Endothelial cell of umbilical vein (primary cell): ENCODE measurements around the gene TPM4. TPM values are rescaled to one million over a fixed set of nuclear protein-coding genes. Genes with fewer than 3 reads are reported as not detected.

Experiments
- BruUV-seq: library from RNA; stranded (reverse); fragments of 400-500 nt; replicated peaks from 2 replicates; lab custom pipeline; 2021; lab: Mats Ljungman, UMichigan
- CTCF ChIA-PET: fragments of 300-600, 350-600 bp; sonication (Branson Sonifier 250); formaldehyde crosslinking; loops from one replicate; lab custom pipeline; 2021; ENCODE audit warnings: antibody characterized with exemption, inconsistent platforms; lab: Charles Lee
- POLR2A ChIA-PET: fragments of 300-600, 350-600 bp; sonication (Branson Sonifier 250); formaldehyde crosslinking; loops from one replicate; lab custom pipeline; 2021; ENCODE audit warnings: antibody characterized with exemption, inconsistent platforms; lab: Charles Lee
- DNase-seq: peaks from one replicate; pipeline ENCODE4 v3.0.0-alpha.2; 2011; ENCODE audit warnings: low read depth, low spot score
- FAIRE-seq: peaks from 2 replicates; lab custom pipeline; 2011; peaks lifted over from hg19 to GRCh38; lab: Jason Lieb, UNC
- H2AFZ ChIP-seq: 2 replicates; pipeline ENCODE4 v1.6.0; 2012; ENCODE audit warnings: low read depth, low read length, control low read depth, inconsistent platforms
- H3K27ac ChIP-seq: 2 replicates; pipeline ENCODE4 v1.5.1; 2011; ENCODE audit warnings: low read depth, mild to moderate bottlenecking, control low read depth, low read length, moderate library complexity; ENCODE audit not compliant: insufficient read depth
- H3K27me3 ChIP-seq, 2 experiments: 2 replicates each; pipeline versions ENCODE4 v1.6.0 to v1.6.1; 2011; ENCODE audit warnings: low read length in 2 of 2, mixed read lengths in 1 of 2; ENCODE audit not compliant: control insufficient read depth in 2 of 2, insufficient read depth in 2 of 2
- H3K36me3 ChIP-seq, 2 experiments: 2 replicates in 1 of 2; 3 replicates in 1 of 2; pipeline ENCODE4 v1.5.1; 2011; ENCODE audit warnings: low read length in 2 of 2, mild to moderate bottlenecking in 1 of 2, moderate library complexity in 1 of 2; ENCODE audit not compliant: control insufficient read depth in 2 of 2, insufficient read depth in 2 of 2; ENCODE audit errors: extremely low read depth in 1 of 2
- H3K4me1 ChIP-seq: 3 replicates; pipeline ENCODE4 v1.5.1; 2011; ENCODE audit warnings: mild to moderate bottlenecking, low read length; ENCODE audit not compliant: control insufficient read depth, insufficient read depth; ENCODE audit errors: extremely low read depth
- H3K4me2 ChIP-seq: 2 replicates; pipeline ENCODE4 v1.6.1; 2011; ENCODE audit warnings: low read length, control low read depth, mixed read lengths; ENCODE audit not compliant: insufficient read depth
- H3K4me3 ChIP-seq, 3 experiments: fragments of 200-600 bp in 1 of 3; sonication (generic), shearing (Covaris generic) in 1 of 3; replicated peaks in 1 of 3; 2 replicates each; pipeline ENCODE4 v1.5.1; 2011 to 2016; ENCODE audit warnings: control low read depth in 3 of 3, low read length in 3 of 3, mild to moderate bottlenecking in 2 of 3, inconsistent platforms in 1 of 3, low read depth in 1 of 3, moderate library complexity in 1 of 3; ENCODE audit not compliant: insufficient read depth in 1 of 3
- H3K79me2 ChIP-seq: 2 replicates; pipeline ENCODE4 v1.6.0; 2012; ENCODE audit warnings: low read length, inconsistent platforms; ENCODE audit not compliant: control insufficient read depth, insufficient read depth
- H3K9ac ChIP-seq: replicated peaks from 2 replicates; pipeline ENCODE3; 2011; ENCODE audit warnings: low read length, control low read depth; ENCODE audit not compliant: insufficient read depth; ENCODE audit errors: extremely low read depth
- H3K9me1 ChIP-seq: replicated peaks from 3 replicates; pipeline ENCODE4 v1.6.0; 2011; ENCODE audit warnings: mild to moderate bottlenecking, low read length; ENCODE audit not compliant: control insufficient read depth, insufficient read depth; ENCODE audit errors: extremely low read depth
- H3K9me3 ChIP-seq: replicated peaks from 2 replicates; pipeline ENCODE4 v1.5.1; 2012; ENCODE audit warnings: low read length, inconsistent platforms; ENCODE audit not compliant: control insufficient read depth, insufficient read depth
- H4K20me1 ChIP-seq: replicated peaks from 2 replicates; pipeline ENCODE3; 2011; ENCODE audit warnings: mild to moderate bottlenecking, low read length; ENCODE audit not compliant: control insufficient read depth, insufficient read depth; ENCODE audit errors: extremely low read depth
- EZH2 ChIP-seq: IDR thresholded peaks from 2 replicates; pipeline ENCODE4 v1.6.1; 2012; ENCODE audit warnings: borderline replicate concordance, low read depth, mild to moderate bottlenecking, moderate library complexity, low read length, inconsistent platforms; ENCODE audit not compliant: severe bottlenecking
- FOS ChIP-seq: IDR thresholded peaks from 2 replicates; pipeline ENCODE4 v1.6.1; 2011; ENCODE audit warnings: mild to moderate bottlenecking, low read length, moderate library complexity, borderline replicate concordance; ENCODE audit not compliant: insufficient read depth
- GATA2 ChIP-seq: IDR thresholded peaks from 2 replicates; pipeline ENCODE4 v1.7.0; 2011; ENCODE audit warnings: low read depth, mild to moderate bottlenecking, moderate library complexity, mixed read lengths, low read length; ENCODE audit not compliant: insufficient read length, insufficient read depth
- JUN ChIP-seq: IDR thresholded peaks from 2 replicates; pipeline ENCODE4 v1.6.1; 2011; ENCODE audit warnings: borderline replicate concordance, low read depth; ENCODE audit not compliant: insufficient read length, insufficient read depth
- MYC ChIP-seq: IDR thresholded peaks from one replicate; pipeline ENCODE4 v1.6.1; 2011; ENCODE audit warnings: mild to moderate bottlenecking, low read depth, low read length
- POLR2A ChIP-seq: IDR thresholded peaks from 2 replicates; pipeline ENCODE4 v1.6.1; 2012; ENCODE audit warnings: low read depth, mild to moderate bottlenecking, control low read depth, low read length
- POLR2AphosphoS5 ChIP-seq: IDR thresholded peaks from 2 replicates; pipeline ENCODE4 v1.6.1; 2012; ENCODE audit warnings: low read depth, mild to moderate bottlenecking, control low read depth, low read length, moderate library complexity; ENCODE audit not compliant: insufficient read depth
- dilution Hi-C: fragments of 300-500 bp; cut with MboI; formaldehyde crosslinking; loops from one replicate; pipeline ENCODE4 v1.15.0; 2019; ENCODE audit warnings: low sequenced_read_pairs; ENCODE audit not compliant: extremely low pct_ligation_motif_present
- intact Hi-C: fragments of 100-400 bp; cut with micrococcal nuclease; formaldehyde crosslinking; loops from one replicate; pipeline ENCODE4 v1.10.0; 2022
- polyA plus RNA-seq, 4 experiments: library from polyadenylated mRNA; depleted of rRNA in 3 of 4; stranded (reverse) in 3 of 4; unstranded in 1 of 4; fragments of >200 nt; gene quantifications; 2 replicates each; pipeline versions ENCODE4 v1.2.1 to v1.2.3, GENCODE V29; 2011 to 2012; ENCODE audit warnings: missing spikeins in 1 of 4
- total RNA-seq: library from RNA; stranded (reverse); gene quantifications from 2 replicates; pipeline ENCODE4 v1.2.3, GENCODE V29; 2021
- TF ChIP-seq, protein P1 (sequence below), 2 donors: IDR thresholded peaks; 1 replicate in 1 of 2; 2 replicates in 1 of 2; pipeline ENCODE4 v1.5.1; 2011; ENCODE audit warnings: low read length in 2 of 2, mild to moderate bottlenecking in 2 of 2, moderate library complexity in 2 of 2, control low read depth in 1 of 2, inconsistent platforms in 1 of 2, low read depth in 1 of 2; ENCODE audit not compliant: insufficient read depth in 1 of 2; ENCODE audit errors: extremely low read depth in 1 of 2
- TF ChIP-seq, protein P2 (sequence below): IDR thresholded peaks from 2 replicates; pipeline ENCODE4 v1.6.1; 2011; ENCODE audit not compliant: insufficient read depth, insufficient read length

Gene TPM4
- total and polyA plus RNA-seq, 2 donors (not counting 3 experiments of a cell fraction or from before 2014, with no cell fraction given): 430 to 924 TPM

DNA sequence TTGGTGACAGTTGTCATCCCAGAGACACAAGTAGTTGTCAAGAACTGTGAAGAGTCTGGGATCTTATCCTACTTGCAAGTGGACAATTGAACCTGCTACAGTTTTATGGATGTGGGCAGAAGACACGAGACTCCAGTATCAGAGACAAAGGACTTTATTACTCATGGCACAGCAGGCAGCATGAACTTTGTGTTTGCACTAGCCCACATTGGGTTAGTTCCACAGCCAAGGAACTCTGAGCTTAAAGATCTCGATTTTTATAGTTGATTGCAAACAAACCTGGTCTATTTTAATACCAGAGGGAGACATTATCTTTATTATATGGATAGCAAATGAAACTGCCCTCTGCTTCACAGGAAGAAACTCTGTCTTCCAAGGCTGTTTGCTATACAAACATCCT, 16.0 kb upstream of the TPM4 start:
- Histone ChIP-seq H3K4me3 (no peak overlapping the region), H3K4me1 (peaks cover 7% of the 10 kb centered on the region), H3K4me2 (no peak overlapping the region), H3K27me3 (peaks cover 0 to 6% of the 10 kb centered on the region in 2 experiments), H3K36me3 (no peaks in the 10 kb centered on the region), H3K79me2 (no peaks in the 10 kb centered on the region), H2AFZ (no peak overlapping the region), H3K9me1 (no peaks in the 10 kb centered on the region), H3K9me3 (no peaks in the 10 kb centered on the region), H3K27ac (no peak overlapping the region), H4K20me1 (no peaks in the 10 kb centered on the region), H3K9ac (no peak overlapping the region)
- ChIA-PET CTCF (interaction anchor here (1.7 to 10.4 kb wide), 2 partner anchors 10 to 17 kb away, joined by 4 to 84 read pairs; no protein-coding TSS in a partner anchor), POLR2A (no interaction called here)
- DNase-seq (no peak), FAIRE-seq (no peak)
- no TSS peak for BruUV-seq
- dilution Hi-C loops: no loop called here
- TF ChIP-seq GATA2 (no peak), POLR2AphosphoS5 (no peak), EZH2 (no peak), MYC (no peak), POLR2A (no peak), JUN (no peak), FOS (no peak)
- TF ChIP-seq, protein P1, sequence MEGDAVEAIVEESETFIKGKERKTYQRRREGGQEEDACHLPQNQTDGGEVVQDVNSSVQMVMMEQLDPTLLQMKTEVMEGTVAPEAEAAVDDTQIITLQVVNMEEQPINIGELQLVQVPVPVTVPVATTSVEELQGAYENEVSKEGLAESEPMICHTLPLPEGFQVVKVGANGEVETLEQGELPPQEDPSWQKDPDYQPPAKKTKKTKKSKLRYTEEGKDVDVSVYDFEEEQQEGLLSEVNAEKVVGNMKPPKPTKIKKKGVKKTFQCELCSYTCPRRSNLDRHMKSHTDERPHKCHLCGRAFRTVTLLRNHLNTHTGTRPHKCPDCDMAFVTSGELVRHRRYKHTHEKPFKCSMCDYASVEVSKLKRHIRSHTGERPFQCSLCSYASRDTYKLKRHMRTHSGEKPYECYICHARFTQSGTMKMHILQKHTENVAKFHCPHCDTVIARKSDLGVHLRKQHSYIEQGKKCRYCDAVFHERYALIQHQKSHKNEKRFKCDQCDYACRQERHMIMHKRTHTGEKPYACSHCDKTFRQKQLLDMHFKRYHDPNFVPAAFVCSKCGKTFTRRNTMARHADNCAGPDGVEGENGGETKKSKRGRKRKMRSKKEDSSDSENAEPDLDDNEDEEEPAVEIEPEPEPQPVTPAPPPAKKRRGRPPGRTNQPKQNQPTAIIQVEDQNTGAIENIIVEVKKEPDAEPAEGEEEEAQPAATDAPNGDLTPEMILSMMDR (IDR thresholded peaks at IDR 0.05; ENCODE audit: extremely low read depth in 1 of 2, insufficient read depth in 1 of 2, low read depth in 1 of 2, low read length in 2 of 2): no peak
- TF ChIP-seq, protein P2, sequence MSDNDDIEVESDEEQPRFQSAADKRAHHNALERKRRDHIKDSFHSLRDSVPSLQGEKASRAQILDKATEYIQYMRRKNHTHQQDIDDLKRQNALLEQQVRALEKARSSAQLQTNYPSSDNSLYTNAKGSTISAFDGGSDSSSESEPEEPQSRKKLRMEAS: no peak
- intact Hi-C loops: no loop called here
